HG03432 (cell line): Measurements from ENCODE around the gene CLDN19.
"Not testable (repeated sequence)": the region's sequence is repeated elsewhere in the genome, so short reads cannot be mapped to it uniquely, and the experiment has no call there.

ENCODE experiments used
- ATAC-seq: cut with Tn5 transposase; IDR thresholded peaks from one replicate; pipeline ENCODE4 v1.9.1; 2021; ENCODE audit warnings: mild to moderate bottlenecking, moderate library complexity; ENCODE audit not compliant: unreplicated experiment

The CLDN19 gene

DNA sequence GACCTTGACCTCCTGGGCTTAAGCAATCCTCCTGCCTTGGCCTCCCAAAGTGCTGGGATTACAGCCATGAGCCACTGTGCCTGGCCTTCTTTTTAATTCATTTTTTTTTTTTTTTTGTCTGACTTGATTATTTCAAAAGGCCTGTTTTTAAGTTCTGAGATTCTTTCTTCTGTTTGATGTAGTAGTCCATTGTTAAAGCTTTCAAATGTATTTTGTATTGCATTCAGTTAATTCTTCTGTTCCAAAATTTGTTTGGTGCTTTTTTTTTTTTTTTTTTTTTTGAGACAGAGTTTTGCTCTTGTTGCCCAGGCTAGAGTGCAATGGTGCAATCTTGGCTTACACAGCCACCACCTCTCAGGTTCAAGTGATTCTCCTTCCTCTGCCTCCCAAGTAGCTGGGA lies 25.6 kb downstream of the CLDN19 start:
- ATAC-seq = not testable (repeated sequence)

DNA sequence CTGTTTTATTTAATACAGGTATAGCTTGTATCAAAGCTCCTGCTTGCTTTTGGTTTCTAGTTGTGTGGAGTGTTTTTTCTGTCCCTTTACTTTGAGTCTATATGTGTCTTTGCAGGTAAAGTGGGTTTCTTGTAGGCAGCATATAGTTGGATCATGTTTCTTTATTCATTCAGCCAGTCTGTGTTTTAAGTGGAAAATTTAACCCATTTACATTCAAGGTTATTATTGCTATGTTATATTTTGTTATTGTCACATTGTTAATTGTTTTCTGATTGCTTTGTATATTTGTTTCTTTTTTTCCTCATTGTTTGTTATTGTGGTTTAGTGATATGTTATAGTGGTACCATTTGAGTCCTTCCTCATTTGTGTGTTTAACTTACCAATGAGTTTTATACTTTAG lies 26.7 kb downstream of the CLDN19 start:
- no peak for ATAC-seq

DNA sequence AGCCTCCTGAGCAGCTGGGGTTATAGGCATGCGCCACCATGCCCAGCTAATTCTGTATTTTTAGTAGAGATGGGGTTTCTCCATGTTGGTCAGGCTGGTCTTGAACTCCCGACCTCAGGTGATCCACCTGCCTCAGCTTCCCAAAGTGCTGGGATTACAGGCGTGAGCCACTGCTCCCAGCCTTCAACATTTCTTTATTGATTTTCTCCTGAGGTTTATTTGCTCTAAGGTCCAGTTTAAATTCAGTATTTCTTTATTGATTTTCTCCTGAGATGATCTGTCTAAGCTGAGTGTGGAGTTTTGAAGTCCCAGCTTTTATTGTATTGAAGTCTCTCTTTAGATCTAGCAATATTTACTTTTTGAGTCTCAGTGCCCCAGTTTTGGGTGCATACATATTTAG lies 27.2 kb downstream of the CLDN19 start:
- not testable (repeated sequence) for ATAC-seq

DNA sequence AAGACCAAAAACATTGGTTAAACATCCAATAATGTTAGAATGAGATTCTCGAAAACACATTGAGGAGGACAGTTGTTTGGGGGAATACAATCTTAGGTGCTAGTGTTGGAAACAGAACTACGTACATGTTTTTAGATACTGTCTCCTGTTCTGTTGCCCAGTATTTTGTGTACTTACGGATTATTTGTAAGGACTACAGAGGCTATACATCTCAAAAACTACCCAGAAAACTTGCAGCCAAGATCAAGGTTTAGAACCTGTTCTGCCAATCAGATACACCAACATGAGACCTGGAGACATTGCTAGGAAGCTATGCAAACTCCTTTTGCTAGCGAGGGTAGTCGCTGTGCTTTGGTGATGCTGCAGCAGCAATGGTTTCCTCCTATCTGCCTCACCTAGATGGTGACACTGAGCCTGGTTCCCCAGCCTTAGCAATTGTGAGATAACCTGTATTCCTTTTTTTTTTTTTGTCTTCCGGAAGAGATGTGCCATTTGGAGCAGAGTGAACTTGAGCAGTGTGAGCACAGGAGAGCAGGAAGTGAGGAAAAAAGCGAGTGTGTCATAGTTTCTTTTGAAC lies 36.1 kb downstream of the CLDN19 start:
- ATAC-seq = no peak

DNA sequence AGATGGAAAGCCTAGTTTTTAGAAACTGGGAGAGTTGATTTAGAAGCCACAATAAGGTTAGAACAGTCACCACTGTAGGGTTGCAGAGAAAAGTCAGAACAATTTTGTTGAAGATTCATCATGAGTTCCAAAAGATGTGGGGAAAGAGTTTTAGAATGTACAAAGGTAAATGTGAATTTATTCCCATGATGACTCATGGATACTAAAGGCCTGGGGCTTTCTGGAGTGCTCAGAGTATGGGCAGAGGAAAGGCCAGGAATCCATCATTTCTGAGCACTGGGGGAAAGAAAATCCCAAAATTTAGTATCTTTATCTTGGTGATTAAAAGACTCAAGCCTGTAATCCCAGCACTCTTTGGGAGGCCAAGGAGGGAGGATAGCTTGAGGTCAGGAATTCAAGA lies 40.0 kb downstream of the CLDN19 start:
- no peak for ATAC-seq

DNA sequence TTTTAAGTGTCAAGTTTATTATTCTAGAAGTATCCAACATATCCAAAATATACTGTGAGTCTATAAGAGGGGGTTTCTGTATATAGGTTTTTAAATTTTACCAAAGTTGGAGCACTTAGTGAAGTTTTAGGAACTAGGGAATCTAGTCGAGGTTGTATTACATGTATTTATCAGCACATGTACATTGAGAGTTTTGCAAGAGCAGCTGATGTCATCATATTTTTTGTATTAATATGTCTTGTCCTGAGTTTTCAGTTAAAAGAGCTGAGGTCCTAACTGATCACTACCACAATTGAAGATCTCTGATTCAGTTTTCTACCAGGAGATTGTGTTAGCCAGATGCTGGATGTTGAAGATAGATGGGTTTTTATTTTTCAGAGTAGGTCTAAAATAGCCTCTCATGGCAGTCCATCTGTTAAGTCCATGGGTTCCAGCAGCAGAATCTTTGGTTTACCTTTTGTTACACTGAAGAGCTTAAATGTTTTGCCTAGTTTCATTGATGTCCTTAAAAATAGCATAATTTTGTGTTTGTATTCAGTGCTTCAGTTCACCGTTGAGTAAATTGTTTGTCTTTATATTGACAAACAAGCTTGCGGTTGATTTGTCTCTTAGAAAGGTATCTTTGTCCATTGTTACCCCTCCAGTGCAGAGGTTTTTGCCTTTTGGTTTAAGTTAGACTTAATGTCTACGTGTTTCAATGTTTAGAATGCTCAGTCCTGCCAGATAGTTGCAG lies 41.8 kb downstream of the CLDN19 start:
- no peak for ATAC-seq

DNA sequence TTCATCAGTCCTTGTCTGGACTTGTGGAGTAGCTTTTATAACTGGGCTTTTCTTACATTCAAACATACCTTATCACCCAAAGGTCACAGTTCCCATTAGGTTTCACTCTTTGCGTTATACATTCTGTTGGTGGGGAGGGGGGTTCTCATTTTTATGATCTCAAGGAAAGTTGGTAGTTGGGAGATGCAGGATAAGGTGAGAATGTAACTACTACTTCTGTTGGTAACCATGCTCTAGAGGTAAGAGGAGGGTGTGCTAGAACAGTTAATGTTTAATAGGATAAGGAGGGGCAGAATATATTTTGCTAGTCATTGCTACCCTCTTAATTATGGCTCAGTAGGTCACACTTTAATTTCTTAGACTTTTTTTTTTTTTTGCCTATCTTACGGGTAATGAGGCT lies 47.1 kb downstream of the CLDN19 start:
- no peak for ATAC-seq

DNA sequence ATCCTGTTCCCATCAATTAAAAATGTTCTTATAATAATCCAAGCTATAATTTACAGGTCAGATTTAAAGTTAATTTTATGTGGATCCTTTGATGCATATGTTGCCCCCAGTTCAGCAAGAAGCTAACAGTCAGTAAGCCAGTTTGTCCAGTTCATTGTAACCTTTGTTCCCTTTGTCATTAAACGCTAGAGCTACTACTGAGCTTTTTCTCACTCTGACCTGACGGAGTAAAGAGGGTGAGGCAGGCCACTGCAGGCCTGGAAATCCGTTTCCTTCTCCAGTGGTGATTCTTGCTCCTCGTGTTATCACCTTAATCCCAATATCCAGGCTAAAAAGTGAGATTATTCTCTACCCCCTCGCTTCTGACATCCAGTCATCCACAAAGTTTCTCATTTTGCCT lies 47.6 kb downstream of the CLDN19 start:
- no peak for ATAC-seq

DNA sequence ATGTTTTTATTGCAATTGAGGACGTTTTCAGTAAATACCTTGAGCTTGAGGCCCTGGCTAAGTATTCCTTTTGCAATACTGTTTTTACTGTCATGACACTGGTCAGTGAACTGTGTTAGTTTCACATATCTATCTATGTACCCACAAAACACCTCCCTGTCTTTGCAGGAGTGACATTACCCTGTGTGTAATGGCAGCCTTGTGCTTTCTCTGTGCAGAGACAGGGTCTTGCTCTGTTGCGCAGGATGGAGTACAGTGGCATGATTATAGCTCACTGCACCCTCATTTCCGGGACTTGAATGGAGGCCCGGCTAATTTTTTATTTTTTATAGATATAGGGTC lies 48.9 kb downstream of the CLDN19 start:
- ATAC-seq = no peak

DNA sequence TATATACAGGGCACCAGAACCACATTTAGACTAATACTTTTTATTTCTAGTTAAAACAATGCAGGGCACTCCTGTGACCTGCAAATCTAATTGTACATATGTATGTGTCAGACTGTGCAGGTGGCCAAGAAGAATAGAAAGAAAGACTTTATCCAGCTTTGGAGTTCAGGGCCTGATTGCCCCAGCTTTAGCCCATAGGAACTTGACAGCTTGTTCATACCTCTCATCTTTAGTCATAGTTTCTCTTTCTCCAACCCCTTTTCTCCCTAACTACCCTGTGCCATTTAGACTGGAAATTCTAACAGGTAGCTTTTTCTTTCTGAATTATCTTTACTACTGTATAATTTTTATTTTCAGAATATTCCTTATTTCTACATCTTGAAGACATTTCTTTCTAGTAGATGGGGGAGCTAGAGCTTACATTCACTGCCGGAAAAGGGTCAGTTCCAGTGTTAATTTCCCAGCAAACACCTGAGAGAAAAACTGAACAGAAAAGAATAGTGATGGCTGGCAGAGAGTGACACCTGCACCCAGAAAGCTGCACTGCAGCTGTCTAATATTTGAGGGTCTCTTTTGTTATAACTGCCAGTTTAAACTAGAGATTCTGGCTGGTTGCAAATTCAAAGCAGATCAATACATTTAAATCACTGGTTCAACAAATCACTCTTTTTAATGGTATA lies 49.4 kb downstream of the CLDN19 start:
- no peak for ATAC-seq

DNA sequence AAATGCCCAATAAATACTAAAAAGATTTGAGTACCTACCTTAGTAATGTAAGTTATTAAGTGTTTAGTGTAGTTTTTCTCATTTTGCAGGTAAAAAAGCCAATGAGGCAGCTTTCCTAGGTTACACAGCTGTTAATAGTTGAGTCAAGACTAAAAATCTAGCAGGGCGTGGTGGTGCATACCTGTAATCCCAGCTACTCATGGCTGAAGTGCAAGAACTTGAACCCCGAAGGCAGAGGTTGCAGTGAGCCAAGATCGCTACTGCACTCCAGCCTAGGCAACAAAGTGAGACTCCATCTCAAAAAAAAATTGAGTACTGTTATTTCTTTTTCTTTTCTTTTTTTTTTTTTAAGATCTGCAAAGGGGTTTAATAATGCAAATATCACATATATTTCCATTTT lies 50.1 kb downstream of the CLDN19 start:
- no peak for ATAC-seq

DNA sequence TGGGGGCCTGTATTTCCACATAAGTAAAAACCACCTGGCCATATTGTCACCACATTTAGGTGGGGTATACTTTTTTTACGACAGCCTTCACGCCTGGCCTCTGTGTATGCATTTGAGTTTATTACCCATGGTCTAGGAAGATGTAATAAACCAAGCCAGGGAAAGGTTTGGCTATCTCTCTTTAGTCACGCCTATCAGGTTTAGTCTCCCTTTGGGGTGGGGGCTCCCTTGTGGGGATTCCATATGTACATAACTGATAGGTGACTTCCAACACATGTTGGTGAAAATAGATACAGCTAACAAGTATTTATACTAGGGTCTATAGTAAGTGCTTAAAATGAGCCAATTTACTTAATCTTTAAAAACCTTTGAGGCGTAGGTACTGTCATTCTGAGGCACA lies 53.6 kb downstream of the CLDN19 start:
- no peak for ATAC-seq

DNA sequence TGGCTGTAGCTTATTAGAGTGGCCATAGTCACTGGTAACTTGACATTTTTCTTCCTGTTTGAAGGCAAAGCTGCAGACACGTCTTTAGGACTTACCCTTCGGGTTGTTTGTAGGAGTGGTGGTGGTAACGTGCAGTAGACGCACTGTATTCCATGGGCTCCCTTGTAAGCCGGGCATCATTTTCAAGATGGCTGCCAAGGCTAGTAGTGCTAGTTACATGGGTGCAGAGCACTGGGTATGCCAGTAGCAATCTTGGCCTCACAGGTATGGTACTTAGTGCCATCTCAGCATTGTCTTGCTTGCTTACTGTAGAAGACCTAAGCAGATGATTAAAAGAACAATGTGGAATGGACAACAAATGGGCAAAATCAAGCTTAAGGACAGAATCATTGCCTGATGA lies 55.9 kb downstream of the CLDN19 start:
- ATAC-seq = no peak
